Measurements from ENCODE around the gene KRTAP9-9. TPM values are rescaled to one million over a fixed set of nuclear protein-coding genes. Genes with fewer than 3 reads are reported as not detected.
"Not testable (repeated sequence)": the region's sequence is repeated elsewhere in the genome, so short reads cannot be mapped to it uniquely, and the experiment has no call there.

The KRTAP9-9 gene
- total and polyA plus RNA-seq, 2 experiments from 2014 or later, result not detected

DNA sequence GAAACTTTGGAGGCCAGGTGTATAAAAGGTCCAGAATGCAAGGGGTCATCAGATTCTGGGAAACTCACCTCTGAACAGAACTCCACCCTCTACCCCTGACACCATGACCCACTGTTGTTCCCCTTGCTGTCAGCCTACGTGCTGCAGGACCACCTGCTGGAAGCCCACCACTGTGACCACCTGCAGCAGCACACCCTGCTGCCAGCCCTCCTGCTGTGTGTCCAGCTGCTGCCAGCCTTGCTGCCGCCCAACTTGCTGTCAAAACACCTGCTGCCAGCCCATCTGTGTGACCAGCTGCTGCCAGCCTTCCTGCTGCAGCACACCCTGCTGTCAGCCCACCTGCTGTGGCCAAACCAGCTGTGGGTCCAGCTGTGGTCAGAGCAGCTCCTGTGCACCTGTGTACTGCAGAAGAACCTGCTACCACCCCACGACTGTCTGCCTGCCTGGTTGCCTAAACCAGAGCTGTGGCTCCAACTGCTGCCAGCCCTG lies 17.2 kb upstream of the KRTAP9-9 start, which contains the start of gene KRTAP9-8:
Gene KRTAP9-8, plus strand, starts transcription at position 51 of the 489 bp plus-strand sequence. Its CDS starts 53 bp downstream, at position 104.
- H3K27me3 ChIP-seq (replicated peaks; ENCODE audit: insufficient read depth); H3K4me2 ChIP-seq (ENCODE audit: unreplicated experiment); H3K9me2 ChIP-seq (ENCODE audit: insufficient read depth); H3K79me2 ChIP-seq (ENCODE audit: insufficient read depth); H2AFZ ChIP-seq; H3F3A ChIP-seq (ENCODE audit: insufficient read depth); H3K9me3 ChIP-seq (ENCODE audit: low read depth); H4K20me1 ChIP-seq (ENCODE audit: insufficient read depth); H3K4me3 ChIP-seq; DNase-seq; H3K27ac ChIP-seq; H3K36me3 ChIP-seq (ENCODE audit: low read depth); H3K4me1 ChIP-seq (ENCODE audit: insufficient read depth); in situ Hi-C loops (cut with MboI); H3K9ac ChIP-seq: not testable (repeated sequence)
- 23 to 51% methylated on average over 2 to 3 of the region's 3 CpGs for WGBS, 2 experiments (ENCODE audit: low coverage in 1 of 2, low lambda C conversion rate in 2 of 2, missing lambda C conversion rate in 2 of 2)

DNA sequence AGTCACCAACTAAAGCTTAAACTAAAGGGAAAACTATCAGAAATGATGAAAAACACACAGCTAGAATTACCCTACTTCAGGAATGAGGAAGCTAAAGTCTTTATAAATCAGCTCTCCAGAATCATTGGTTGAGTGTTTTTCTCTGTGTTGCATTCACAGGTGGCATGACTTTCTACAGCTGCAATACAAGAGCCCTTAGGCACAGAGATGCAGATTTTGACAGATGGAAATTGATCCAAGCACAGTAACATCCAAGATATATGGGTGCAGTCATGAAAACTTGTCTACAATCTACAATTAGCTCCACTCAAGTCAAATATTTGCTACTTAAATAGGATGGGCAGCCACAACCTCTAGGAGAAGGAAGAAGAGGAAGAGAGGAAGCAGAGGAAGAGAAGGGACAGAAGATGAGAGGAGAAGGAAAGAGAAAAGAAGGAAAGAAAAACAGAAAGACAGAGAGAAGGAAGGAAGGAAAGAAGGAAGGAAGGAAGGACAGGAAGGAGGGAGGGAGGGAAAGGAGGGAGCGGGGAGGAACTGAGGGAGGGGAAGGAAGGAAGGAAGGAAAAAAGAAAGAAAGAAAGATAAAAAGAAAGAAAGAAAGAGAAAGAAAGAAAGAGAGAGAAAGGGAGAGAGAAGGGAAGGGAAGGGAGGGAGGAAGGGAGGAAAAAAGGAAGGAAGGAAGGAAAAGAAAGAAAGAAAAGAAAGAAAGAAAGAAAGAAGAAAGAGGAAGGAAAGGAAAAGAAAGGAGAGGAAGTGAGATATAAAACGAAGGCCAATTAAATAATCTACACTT lies 8.0 kb upstream of the KRTAP9-9 start:
- H3K4me3 ChIP-seq; H3K27ac ChIP-seq; H3K27me3 ChIP-seq (replicated peaks; ENCODE audit: insufficient read depth); in situ Hi-C loops (cut with MboI); H3K36me3 ChIP-seq (ENCODE audit: low read depth); H3K9me3 ChIP-seq (ENCODE audit: low read depth); DNase-seq; H2AFZ ChIP-seq; H3F3A ChIP-seq (ENCODE audit: insufficient read depth); H4K20me1 ChIP-seq (ENCODE audit: insufficient read depth); H3K4me2 ChIP-seq (ENCODE audit: unreplicated experiment); H3K79me2 ChIP-seq (ENCODE audit: insufficient read depth); H3K9me2 ChIP-seq (ENCODE audit: insufficient read depth); H3K9ac ChIP-seq; H3K4me1 ChIP-seq (ENCODE audit: insufficient read depth): not testable (repeated sequence)
- WGBS, 2 experiments (ENCODE audit: low coverage in 1 of 2, low lambda C conversion rate in 2 of 2, missing lambda C conversion rate in 2 of 2), result 41 to 50% methylated on average over 1 to 2 of the region's 2 CpGs

DNA sequence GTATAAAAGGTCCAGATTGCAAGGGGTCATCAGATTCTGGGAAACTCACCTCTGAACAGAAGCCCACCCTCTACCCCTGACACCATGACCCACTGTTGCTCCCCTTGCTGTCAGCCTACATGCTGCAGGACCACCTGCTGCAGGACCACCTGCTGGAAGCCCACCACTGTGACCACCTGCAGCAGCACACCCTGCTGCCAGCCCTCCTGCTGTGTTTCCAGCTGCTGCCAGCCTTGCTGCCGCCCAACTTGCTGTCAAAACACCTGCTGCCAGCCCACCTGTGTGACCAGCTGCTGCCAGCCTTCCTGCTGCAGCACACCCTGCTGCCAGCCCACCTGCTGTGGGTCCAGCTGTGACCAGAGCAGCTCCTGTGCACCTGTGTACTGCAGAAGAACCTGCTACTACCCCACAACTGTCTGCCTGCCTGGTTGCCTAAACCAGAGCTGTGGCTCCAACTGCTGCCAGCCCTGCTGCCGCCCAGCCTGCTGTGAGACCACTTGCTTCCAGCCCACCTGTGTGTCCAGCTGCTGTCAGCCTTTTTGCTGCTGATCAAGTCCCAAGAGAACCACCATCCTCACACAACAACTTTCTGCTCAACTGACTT lies 5.4 kb upstream of the KRTAP9-9 start, which contains the start of gene KRTAP9-4:
Gene KRTAP9-4, plus strand, starts transcription at position 51 of the 604 bp plus-strand sequence. Its CDS starts 34 bp downstream, at position 85.
- H3K27ac ChIP-seq; in situ Hi-C loops (cut with MboI); H3K9me2 ChIP-seq (ENCODE audit: insufficient read depth); H3K36me3 ChIP-seq (ENCODE audit: low read depth); H2AFZ ChIP-seq; DNase-seq; H3F3A ChIP-seq (ENCODE audit: insufficient read depth); H3K4me3 ChIP-seq; H3K9me3 ChIP-seq (ENCODE audit: low read depth); H3K27me3 ChIP-seq (replicated peaks; ENCODE audit: insufficient read depth); H3K9ac ChIP-seq; H4K20me1 ChIP-seq (ENCODE audit: insufficient read depth); H3K4me2 ChIP-seq (ENCODE audit: unreplicated experiment); H3K79me2 ChIP-seq (ENCODE audit: insufficient read depth); H3K4me1 ChIP-seq (ENCODE audit: insufficient read depth): not testable (repeated sequence)
- 40 to 61% methylated on average over 1 to 2 of the region's 2 CpGs for WGBS, 2 experiments (ENCODE audit: low coverage in 1 of 2, low lambda C conversion rate in 2 of 2, missing lambda C conversion rate in 2 of 2)

DNA sequence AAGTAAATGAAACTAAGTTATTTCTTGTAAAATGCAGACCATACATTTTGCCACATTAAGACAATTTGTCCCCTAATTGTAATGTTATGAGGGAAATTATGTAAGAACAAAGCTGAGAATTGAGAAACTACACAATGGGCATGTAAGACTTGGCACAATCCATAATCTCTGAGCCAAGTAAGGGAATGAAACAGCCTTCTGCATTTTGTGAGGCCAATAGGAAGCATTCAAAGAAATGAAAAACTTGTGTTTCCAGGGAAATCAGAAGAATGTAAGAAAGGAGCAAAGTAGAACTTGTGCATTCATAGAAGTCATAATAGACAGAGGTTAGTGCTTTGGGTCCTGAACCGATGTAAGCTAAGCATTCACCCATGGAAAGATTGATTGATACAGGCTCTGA lies 3.9 kb upstream of the KRTAP9-9 start:
- Histone ChIP-seq H3K9ac (no peak overlapping the region), H4K20me1 (ENCODE audit: insufficient read depth) (no peaks in the 10 kb centered on the region), H3K27ac (no peak overlapping the region), H3K36me3 (ENCODE audit: low read depth) (no peaks in the 10 kb centered on the region), H3K27me3 (replicated peaks; ENCODE audit: insufficient read depth) (no peaks in the 10 kb centered on the region; the same call in 1 of the 2 replicates), H3K79me2 (ENCODE audit: insufficient read depth) (no peaks in the 10 kb centered on the region), H3K4me2 (ENCODE audit: unreplicated experiment) (no peak overlapping the region), H3K9me2 (ENCODE audit: insufficient read depth) (no peaks in the 10 kb centered on the region), H3K9me3 (ENCODE audit: low read depth) (no peaks in the 10 kb centered on the region), H2AFZ (no peak overlapping the region), H3K4me1 (ENCODE audit: insufficient read depth) (peaks cover 8% of the 10 kb centered on the region), H3K4me3 (no peak overlapping the region), H3F3A (ENCODE audit: insufficient read depth) (peaks cover 2% of the 10 kb centered on the region)
- no peak for DNase-seq
- 45 to 65% methylated on average over 1 of the region's 1 CpG for WGBS, 2 experiments (ENCODE audit: low coverage in 1 of 2, low lambda C conversion rate in 2 of 2, missing lambda C conversion rate in 2 of 2)
- in situ Hi-C loops (cut with MboI), result no loop called here
- TF ChIP-seq EZH2phosphoT487 (IDR thresholded peaks at IDR 0.05; ENCODE audit: insufficient read depth, low read depth) (no peak), EZH2 (IDR thresholded peaks at IDR 0.05; ENCODE audit: insufficient read depth, poor library complexity, severe bottlenecking) (no peak)
